ENCODE measurements around the gene LIMS1.
"Not testable (repeated sequence)": the region's sequence is repeated elsewhere in the genome, so short reads cannot be mapped to it uniquely, and the experiment has no call there.

LIMS1 gene

DNA sequence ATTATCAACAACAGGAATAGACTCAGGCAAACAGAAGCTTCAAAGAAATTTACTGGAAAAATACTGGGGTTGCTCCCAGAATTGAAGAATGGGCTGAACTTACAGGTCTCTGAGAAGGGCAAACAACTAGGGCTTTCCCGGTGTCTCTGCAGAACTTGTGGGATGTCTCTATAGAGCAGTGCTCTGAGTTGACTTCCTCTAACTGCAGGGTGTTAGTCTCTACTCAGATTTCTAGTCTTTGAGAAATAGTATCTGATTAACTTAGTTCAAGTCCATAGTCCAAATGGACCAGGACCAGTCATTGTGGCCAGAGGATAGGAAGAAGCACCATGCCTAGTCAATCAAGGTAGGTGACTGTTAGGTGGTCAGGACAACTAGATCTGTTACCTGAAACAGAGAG, 45.8 kb downstream of the LIMS1 start:
- DNase-seq, result no peak
- in situ Hi-C loops (cut with MboI; ENCODE audit: low pct_unique_long_range_greater_than_20kb, low sequenced_read_pairs), result loop anchor here (25.0 kb wide), 1 partner anchor 218 kb away; no protein-coding TSS in a partner anchor

DNA sequence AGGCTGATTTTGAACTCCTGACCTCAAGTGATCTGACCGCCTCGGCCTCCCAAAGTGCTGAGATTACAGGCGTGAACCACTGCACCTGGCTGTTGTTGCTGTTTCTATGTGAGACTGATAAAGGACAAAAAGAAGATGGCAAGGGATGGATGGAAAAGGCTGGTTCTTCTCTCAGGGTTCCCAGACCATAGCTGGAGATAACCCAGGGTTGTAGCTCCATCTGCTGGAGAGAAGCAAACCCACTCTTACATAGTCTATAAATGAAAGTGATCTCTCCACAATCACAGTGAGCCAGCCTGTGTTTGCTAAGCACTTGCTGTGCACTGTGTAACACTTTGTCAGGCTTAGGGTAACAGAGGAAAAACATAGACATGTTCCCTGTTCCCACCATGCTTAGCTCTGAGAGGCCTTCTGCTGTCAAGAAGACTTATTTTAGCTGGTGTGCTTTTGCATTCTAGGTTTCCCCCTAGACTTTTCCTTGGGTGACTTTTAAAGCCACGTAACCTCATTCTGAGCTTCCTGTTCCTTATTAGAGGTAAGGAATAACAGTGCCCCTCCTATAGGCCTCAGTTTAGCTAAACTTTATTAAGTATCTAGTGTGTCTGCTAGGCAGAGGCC, 49.7 kb downstream of the LIMS1 start:
- in situ Hi-C loops (cut with MboI; ENCODE audit: low pct_unique_long_range_greater_than_20kb, low sequenced_read_pairs), result loop anchor here (25.0 kb wide), 1 partner anchor 222 kb away; no protein-coding TSS in a partner anchor
- peak; percentile 74 for DNase-seq

DNA sequence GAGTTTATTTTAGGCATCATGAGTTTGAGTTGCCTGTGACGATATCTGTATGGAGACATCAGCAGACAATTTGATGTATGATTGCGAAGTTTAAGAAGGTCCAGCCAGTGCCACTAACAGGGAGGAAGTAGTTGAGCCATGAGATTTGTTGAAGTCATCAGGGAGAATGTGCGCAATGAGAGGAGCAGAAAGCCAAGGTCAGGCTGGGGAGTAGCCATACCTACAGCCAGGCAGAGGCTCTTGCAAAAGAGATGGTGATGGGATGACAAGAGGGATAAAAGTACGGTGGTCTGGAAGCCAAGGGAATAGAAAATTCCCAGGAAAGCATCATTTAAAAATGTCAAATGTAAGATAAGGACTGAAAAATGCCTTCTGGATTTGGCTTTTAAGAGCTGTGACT, 51.2 kb downstream of the LIMS1 start:
- DNase-seq, result no peak
- in situ Hi-C loops (cut with MboI; ENCODE audit: low pct_unique_long_range_greater_than_20kb, low sequenced_read_pairs), result loop anchor here (25.0 kb wide), 1 partner anchor 223 kb away; no protein-coding TSS in a partner anchor

DNA sequence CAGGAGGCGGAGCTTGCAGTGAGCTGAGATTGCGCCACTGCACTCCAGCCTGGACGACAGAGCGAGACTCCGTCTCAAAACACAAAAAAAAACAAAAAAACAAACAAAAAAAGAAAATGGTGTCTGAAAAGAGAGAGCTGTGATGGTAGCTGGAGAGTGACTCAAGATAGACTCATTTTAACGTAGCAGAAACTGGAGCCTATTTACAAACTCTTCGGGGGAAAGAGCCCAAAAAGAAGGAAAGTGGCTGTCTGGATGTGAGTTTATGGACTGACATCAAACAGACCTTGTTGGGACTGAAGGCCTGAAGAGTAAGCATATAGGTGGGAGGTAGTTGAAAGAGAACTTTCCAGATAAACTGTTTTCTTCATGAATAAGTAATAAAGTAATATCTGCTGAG, 51.8 kb downstream of the LIMS1 start:
- in situ Hi-C loops (cut with MboI; ENCODE audit: low pct_unique_long_range_greater_than_20kb, low sequenced_read_pairs), result loop anchor here (25.0 kb wide), 1 partner anchor 224 kb away; no protein-coding TSS in a partner anchor

DNA sequence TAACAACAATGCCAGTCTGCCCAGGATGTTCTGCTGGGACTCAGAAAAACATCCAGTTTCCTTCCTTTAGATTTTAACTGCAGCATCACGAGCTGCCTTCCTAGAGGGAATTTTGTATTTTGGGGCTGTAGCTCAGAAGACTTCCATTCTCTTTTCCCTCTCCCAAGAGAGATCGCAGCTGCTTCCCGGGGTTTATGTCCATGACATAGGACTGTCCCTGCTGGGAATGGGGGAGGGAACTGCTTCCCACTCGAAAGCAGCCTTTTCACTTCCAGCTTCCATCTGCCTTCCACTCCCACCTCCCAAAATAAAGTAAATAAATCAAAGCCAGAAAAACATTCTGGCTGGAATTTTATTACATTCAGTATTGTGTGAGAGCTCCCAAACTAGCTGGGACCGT, 52.4 kb downstream of the LIMS1 start:
- no peak for DNase-seq
- in situ Hi-C loops (cut with MboI; ENCODE audit: low pct_unique_long_range_greater_than_20kb, low sequenced_read_pairs), result loop anchor here (25.0 kb wide), 1 partner anchor 224 kb away; no protein-coding TSS in a partner anchor

More for the DNA sequence above, 51.8 kb downstream of the LIMS1 start:
- DNase-seq, result no peak

DNA sequence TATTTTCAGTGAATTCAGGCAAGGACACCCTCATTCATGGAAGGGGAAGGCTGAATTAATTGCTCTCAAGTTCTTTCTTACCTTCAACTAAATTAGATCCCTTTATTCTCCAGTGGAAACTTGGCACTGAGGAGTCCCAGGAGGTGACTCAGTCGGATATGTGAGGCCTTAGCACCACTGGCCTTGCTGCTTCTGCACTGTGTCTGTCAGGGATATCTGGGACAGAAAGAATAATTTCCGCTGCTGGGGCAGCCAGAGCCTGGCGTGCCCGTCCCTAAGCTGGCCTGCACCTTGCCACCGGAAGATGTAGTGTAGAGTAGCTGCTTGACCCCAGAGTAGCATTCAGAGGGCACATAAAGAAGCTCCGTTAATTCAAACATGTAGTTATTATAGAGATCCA, 53.4 kb downstream of the LIMS1 start:
- in situ Hi-C loops (cut with MboI; ENCODE audit: low pct_unique_long_range_greater_than_20kb, low sequenced_read_pairs), result loop anchor here (25.0 kb wide), 1 partner anchor 225 kb away; no protein-coding TSS in a partner anchor
- DNase-seq, result no peak

DNA sequence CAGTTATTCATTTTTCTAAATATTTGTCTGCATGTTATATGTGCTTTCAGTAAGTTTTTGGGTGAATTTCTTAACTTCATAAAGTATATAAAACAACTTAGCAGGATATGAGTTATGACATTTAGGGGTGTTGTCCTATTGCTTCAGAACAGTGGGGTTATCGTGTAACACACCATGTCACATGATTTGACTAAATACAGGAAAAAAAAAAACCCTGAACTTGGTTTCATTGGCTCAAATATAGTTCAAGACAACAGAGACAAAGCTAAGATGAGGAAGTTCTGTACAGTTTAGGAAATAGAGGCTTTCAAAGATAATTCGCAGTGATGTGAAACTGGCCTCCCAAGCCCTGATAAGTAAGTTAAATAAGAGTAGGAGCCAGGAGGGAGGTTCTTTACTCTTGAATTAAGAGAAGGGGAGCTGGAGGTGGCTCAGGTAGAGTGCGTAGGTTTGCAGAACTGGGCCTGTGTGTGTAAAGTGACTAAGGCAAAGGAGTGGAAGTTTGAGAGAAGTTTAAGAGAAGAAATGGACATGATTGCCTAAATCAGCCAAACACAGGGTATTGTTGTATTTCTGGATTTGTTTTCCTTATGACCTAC, 53.9 kb downstream of the LIMS1 start:
- peak; percentile 82 for DNase-seq
- in situ Hi-C loops (cut with MboI; ENCODE audit: low pct_unique_long_range_greater_than_20kb, low sequenced_read_pairs), result loop anchor here (25.0 kb wide), 1 partner anchor 226 kb away; no protein-coding TSS in a partner anchor

DNA sequence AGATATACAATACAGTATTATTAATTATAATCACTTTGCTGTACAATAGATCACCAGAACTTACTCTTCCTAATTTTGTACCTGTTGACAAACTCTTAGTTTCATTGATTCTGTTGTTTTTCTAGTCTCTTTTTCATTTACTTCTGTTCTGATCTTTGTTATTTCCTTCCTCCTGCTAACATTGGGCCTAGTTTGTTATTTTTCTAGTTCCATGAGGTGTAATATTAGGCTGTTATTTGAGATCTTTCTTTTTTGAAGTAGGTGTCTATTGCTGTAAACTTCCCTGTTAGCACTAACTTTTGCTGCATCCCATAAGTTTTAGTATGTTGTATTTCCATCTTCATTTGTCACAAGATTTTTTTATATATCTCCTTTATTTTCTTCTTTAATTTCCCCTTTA, 55.1 kb downstream of the LIMS1 start:
- in situ Hi-C loops (cut with MboI; ENCODE audit: low pct_unique_long_range_greater_than_20kb, low sequenced_read_pairs), result loop anchor here (25.0 kb wide), 1 partner anchor 227 kb away; no protein-coding TSS in a partner anchor
- no peak for DNase-seq

DNA sequence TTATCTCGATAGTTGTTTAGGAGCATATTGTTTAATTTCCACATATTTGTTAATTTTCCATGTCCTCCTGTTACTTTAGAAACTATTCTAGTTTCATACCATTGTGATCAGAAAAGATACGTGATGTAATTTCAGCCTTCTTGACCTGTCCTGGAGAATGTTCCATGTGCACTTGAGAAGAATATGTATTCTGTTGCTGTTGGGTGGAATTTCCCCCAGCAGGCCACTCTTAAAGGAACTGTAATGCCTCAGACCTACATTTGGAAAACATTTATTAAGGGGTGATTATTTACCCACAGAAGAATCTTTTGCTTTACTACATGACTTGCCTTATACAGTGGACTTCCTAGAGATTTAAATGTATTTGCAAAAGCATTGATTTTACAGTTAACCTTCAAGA, 55.5 kb downstream of the LIMS1 start:
- no peak for DNase-seq
- in situ Hi-C loops (cut with MboI; ENCODE audit: low pct_unique_long_range_greater_than_20kb, low sequenced_read_pairs), result loop anchor here (25.0 kb wide), 1 partner anchor 227 kb away; no protein-coding TSS in a partner anchor

DNA sequence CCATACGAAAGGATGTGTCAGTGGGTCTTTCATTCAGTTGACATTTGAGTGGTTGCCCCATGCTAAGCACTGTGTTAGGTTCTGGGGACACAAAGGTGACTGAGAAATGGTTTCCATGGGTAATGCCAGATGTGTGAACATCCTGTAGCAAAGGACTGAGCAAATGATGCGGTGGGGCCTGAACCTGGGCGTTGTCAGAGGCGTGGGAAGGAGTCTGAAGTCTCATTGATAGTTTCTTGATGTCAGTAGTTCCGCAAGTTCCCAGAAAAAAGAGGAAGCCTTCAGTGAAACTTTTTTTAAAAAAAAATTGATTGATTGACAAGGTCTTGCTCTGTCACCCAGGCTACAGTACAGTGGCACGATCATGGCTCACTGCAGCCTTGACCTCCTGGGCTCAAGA, 56.9 kb downstream of the LIMS1 start:
- peak; percentile 81 for DNase-seq
- in situ Hi-C loops (cut with MboI; ENCODE audit: low pct_unique_long_range_greater_than_20kb, low sequenced_read_pairs), result loop anchor here (25.0 kb wide), 1 partner anchor 229 kb away; no protein-coding TSS in a partner anchor

DNA sequence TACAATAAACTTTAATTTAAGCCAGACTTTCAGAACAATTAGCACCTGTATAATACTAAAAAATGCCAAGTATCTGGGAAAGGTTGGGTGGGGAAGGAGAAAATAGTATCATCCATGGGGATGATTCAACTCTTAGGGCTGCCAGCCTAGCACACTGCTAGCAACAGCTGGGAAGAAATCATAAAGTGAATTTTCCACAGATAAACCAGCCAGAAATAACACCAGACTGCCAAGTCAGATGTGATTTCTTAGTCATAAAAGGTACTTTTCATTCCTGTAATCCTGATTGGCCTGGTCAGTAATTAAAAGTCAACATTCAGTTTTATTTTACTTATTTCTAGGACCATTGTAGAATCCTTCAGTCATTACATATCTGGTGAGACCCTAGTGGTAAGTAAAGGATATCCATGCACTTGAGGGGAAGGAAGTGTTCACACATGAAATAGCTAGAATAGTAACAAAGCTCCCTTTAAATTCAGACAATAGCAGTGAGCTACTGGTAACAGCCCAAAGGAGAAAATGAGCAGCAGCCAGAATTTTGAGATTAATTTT, 59.4 kb downstream of the LIMS1 start:
- in situ Hi-C loops (cut with MboI; ENCODE audit: low pct_unique_long_range_greater_than_20kb, low sequenced_read_pairs), result loop anchor here (25.0 kb wide), 1 partner anchor 231 kb away; no protein-coding TSS in a partner anchor
- no peak for DNase-seq

DNA sequence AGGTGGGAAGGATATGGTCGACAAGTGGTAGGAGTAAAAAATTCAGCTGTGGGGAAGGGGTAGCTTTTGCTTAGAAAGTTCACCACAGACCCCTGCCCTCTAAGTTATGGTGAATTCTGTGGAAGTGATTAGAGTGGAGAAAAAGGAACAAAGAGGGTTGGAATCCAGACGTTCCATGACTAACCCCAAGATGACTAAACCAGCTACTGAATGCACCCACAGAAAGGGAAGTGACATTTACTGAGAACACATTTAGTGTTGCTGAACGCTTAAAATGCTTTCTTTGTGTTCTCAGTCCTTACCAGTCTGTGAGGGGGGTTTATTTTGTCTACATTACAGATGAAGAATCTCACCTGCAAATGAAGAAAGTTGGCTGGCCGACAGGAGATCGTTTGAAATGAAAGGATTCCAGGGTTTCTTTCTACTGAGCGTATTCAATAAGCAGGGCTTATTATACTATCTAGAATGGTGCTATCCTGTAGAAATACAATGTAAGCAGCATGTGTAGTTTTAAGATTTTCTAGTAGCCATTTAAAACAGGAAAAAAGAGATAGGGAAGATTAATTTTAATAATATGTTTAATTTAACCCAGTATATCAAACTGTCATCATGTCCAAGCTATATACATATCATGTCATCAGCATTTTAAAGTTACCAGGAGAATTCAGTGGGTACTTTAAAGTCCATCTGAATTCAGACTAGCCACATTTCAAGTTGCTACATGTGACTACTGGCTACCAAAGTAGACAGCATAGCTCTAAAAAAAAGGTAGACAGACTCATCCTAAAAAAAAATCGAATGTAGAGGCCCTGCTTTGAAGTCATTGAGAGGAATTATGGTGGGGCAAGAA, 60.1 kb downstream of the LIMS1 start:
- DNase-seq, result peak; percentile 84
- in situ Hi-C loops (cut with MboI; ENCODE audit: low pct_unique_long_range_greater_than_20kb, low sequenced_read_pairs), result loop anchor here (25.0 kb wide), 1 partner anchor 232 kb away; no protein-coding TSS in a partner anchor

DNA sequence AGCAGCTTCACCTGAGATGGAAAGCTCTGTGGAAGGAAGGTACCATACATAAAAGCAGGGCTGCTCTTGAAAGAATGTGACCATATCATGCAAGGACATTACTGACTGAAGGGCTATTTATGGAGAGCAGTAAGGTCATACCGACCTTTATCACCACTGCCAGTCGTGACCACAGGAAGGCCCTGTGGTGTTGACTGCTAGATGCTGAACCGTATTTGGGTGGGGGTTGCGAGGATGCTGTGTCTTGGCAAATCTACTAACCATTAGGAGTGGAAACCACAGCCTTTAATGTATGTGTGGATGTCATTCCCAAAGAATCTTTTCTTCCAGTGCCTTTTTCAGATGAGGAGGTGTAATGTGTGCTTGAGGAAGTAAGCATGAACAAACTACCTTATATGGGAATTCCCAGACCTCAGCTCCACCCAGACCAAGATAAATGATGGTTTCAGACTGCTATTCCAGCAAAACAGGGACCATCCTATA, 60.8 kb downstream of the LIMS1 start:
- in situ Hi-C loops (cut with MboI; ENCODE audit: low pct_unique_long_range_greater_than_20kb, low sequenced_read_pairs), result loop anchor here (25.0 kb wide), 1 partner anchor 233 kb away; no protein-coding TSS in a partner anchor

DNA sequence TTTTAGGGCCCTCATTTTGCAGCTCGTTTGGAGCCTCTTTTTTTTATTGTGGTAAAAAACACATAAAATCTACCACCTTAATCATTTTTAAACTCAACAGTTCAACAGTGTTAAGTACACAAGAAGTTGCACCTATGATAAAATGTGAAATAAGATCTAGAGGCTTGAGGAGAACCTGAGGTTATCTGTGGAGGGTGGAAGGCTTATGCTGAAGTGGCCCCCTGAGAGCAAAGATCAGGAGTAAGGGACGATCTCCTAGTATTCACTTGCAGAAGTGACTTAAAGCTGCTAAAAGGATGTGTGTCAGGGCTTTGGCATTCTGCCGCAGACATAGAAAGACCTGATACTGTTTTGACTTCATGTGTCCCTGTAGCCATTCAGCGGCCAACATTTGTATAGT, 61.5 kb downstream of the LIMS1 start:
- DNase-seq, result not testable (repeated sequence)
- in situ Hi-C loops (cut with MboI; ENCODE audit: low pct_unique_long_range_greater_than_20kb, low sequenced_read_pairs), result loop anchor here (25.0 kb wide), 1 partner anchor 233 kb away; no protein-coding TSS in a partner anchor

More for the DNA sequence above, 60.8 kb downstream of the LIMS1 start:
- peak; percentile 79 for DNase-seq

DNA sequence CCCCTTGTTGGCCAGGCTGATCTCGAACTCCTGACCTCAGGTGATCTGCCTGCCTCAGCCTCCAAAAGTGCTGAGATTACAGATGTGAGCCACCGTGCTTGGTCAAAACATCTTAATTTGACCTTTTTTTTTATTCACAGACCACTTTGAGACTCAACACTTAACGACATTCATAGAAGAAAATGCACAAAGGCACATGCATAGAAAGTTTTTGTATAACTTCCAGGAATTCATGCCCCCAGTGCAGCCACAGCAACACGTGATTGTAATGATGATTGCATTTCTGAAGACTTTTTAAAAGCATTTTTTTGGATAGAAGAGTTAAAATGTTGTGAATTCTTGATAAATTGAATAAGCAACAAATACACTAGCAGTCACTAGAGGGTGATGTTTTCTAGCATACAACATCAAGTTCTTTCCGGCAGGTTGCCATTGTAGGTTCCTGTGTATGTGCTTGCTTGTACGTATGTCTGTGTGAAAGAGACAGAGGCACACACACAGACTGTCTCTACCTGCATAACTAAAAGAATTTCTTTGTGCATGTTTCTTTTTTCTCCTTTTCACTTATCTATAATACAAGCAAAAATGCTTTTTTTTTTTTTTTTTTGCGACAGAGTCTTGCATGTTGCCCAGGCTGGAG, 63.0 kb downstream of the LIMS1 start:
- in situ Hi-C loops (cut with MboI; ENCODE audit: low pct_unique_long_range_greater_than_20kb, low sequenced_read_pairs), result loop anchor here (25.0 kb wide), 1 partner anchor 235 kb away; no protein-coding TSS in a partner anchor
- peak; percentile 44 for DNase-seq

DNA sequence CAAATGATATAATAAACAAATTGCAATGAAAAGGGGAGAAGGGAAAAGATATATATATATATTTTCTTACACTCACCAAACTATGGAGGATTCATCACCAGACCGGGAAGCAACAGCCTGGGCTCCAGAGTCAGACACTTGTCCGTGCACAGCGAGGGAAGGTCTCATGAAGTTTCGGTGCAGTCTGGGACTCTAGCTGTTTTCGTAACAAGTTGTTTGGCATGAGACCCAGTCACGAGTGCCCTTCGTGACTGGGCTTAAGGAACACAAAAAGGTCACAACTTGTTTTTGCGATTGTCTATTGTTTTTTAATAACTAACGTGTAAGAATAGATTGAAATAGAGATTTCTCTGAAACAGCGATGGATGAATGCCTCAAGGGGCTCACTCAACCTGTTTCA, 66.9 kb downstream of the LIMS1 start:
- DNase-seq, result not testable (repeated sequence)
- in situ Hi-C loops (cut with MboI; ENCODE audit: low pct_unique_long_range_greater_than_20kb, low sequenced_read_pairs), result loop anchor here (25.0 kb wide), 1 partner anchor 111 kb away; the partner anchor contains the start of gene RANBP2

DNA sequence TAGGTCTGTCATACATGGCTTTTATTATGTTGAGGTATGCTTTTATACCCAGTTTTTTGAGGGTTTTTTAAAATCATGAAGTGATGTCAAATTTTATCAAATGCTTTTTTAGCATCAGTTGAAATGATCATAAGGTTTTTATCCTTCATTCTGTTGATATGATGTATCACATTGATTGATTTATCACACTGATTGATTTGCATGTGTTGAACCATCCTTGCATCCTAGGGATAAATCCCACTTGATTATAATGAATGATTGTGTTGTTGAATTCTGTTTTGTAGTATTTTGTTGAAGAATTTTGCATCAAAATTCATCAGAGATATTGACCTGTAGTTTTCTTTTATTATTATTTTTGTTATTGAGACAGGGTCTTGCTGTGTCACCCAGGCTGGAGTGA, 68.2 kb downstream of the LIMS1 start:
- in situ Hi-C loops (cut with MboI; ENCODE audit: low pct_unique_long_range_greater_than_20kb, low sequenced_read_pairs), result loop anchor here (25.0 kb wide), 1 partner anchor 110 kb away; the partner anchor contains the start of gene RANBP2
- no peak for DNase-seq

DNA sequence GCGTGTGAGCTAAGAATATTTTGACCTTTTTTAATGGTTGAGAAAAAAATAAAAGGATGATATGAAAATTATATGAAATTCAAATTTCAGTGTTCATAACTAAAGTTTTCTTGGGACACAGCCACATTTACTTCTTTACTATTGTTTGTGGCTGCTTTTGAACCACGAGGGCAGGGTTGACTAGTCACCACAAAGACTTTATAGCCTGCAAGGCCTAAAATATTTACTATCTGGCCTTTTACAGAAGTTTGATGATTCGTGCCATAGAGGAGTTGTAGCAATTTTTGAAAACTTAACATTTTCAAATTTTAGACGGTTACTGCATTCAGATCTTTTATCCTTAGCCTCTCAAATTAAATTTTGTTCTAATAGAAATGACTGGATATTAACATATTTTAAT, 69.9 kb downstream of the LIMS1 start:
- DNase-seq, result no peak
- in situ Hi-C loops (cut with MboI; ENCODE audit: low pct_unique_long_range_greater_than_20kb, low sequenced_read_pairs), result loop anchor here (25.0 kb wide), 1 partner anchor 108 kb away; the partner anchor contains the start of gene RANBP2
